H1 (cell line): ENCODE results near the gene KIF13A. TPM values are rescaled to one million over a fixed set of nuclear protein-coding genes. Genes with fewer than 3 reads are reported as not detected.

ENCODE experiments used
- CTCF ChIA-PET: fragments of 300-600 bp; sonication (Branson Sonifier 250); formaldehyde crosslinking; loops from one replicate; lab custom pipeline; 2021; ENCODE audit not compliant: partially characterized antibody; lab: Charles Lee
- POLR2A ChIA-PET: fragments of 300-600 bp; sonication (Branson Sonifier 250); formaldehyde crosslinking; loops from one replicate; lab custom pipeline; 2021; ENCODE audit warnings: inconsistent platforms; ENCODE audit not compliant: partially characterized antibody; lab: Charles Lee
- DNase-seq, 2 experiments: peaks; one replicate each; pipeline versions ENCODE4 v3.0.0 to v3.0.0-alpha.2; 2010 to 2022; ENCODE audit warnings: low spot score in 2 of 2, low read depth in 1 of 2, mixed read lengths in 1 of 2
- FAIRE-seq: peaks from 2 replicates; lab custom pipeline; 2011; peaks lifted over from hg19 to GRCh38; lab: Jason Lieb, UNC
- H2AFZ ChIP-seq: 2 replicates; pipeline ENCODE4 v1.8.1; 2012; ENCODE audit warnings: low read length, inconsistent platforms
- H2AK5ac ChIP-seq: 2 replicates; pipeline ENCODE4 v1.6.1; 2013; ENCODE audit warnings: low read depth, low read length
- H2BK120ac ChIP-seq: replicated peaks from 2 replicates; pipeline ENCODE3; 2013; ENCODE audit warnings: low read depth, low read length, inconsistent platforms
- H2BK12ac ChIP-seq: 2 replicates; pipeline ENCODE4 v1.6.1; 2013; ENCODE audit warnings: low read depth, low read length
- H2BK15ac ChIP-seq: 2 replicates; pipeline ENCODE4 v1.6.1; 2013; ENCODE audit warnings: low read length
- H2BK20ac ChIP-seq: 2 replicates; pipeline ENCODE4 v1.6.1; 2013; ENCODE audit warnings: low read length
- H2BK5ac ChIP-seq: 2 replicates; pipeline ENCODE4 v1.6.1; 2013; ENCODE audit warnings: low read depth, low read length
- H3K14ac ChIP-seq: 2 replicates; pipeline ENCODE4 v1.6.1; 2013; ENCODE audit warnings: inconsistent platforms; ENCODE audit not compliant: insufficient read length
- H3K18ac ChIP-seq: 2 replicates; pipeline ENCODE4 v1.6.1; 2013; ENCODE audit warnings: low read length; ENCODE audit errors: extremely low read depth
- H3K23ac ChIP-seq: 2 replicates; pipeline ENCODE4 v1.6.1; 2013; ENCODE audit warnings: inconsistent platforms; ENCODE audit not compliant: insufficient read length
- H3K23me2 ChIP-seq: 2 replicates; pipeline ENCODE4 v1.6.1; 2013; ENCODE audit warnings: low read depth, low read length
- H3K27ac ChIP-seq: 2 replicates; pipeline ENCODE4 v1.6.1; 2011; ENCODE audit warnings: low read depth, low read length, inconsistent platforms
- H3K27me3 ChIP-seq, 4 experiments: replicated peaks in 1 of 4; 1 replicate in 1 of 4; 2 replicates in 3 of 4; pipeline versions ENCODE4 v1.6.1 to v1.8.1; 2011 to 2013; ENCODE audit warnings: low read length in 3 of 4, mild to moderate bottlenecking in 3 of 4, inconsistent platforms in 2 of 4, mixed read lengths in 2 of 4, moderate library complexity in 1 of 4; ENCODE audit not compliant: control insufficient read depth in 3 of 4, insufficient read depth in 3 of 4; ENCODE audit errors: extremely low read depth in 1 of 4
- H3K36me3 ChIP-seq, 4 experiments: 2 replicates each; pipeline versions ENCODE4 v1.6.1 to v1.8.1; 2011 to 2013; ENCODE audit warnings: mild to moderate bottlenecking in 4 of 4, low read length in 3 of 4, moderate library complexity in 2 of 4, control low read depth in 1 of 4, inconsistent platforms in 1 of 4; ENCODE audit not compliant: insufficient read depth in 4 of 4, control insufficient read depth in 2 of 4
- H3K4ac ChIP-seq: replicated peaks from 2 replicates; pipeline ENCODE3; 2013; ENCODE audit warnings: low read length, low read depth, mixed read lengths, inconsistent platforms; ENCODE audit not compliant: insufficient read length
- H3K4me1 ChIP-seq, 4 experiments: replicated peaks in 1 of 4; 1 replicate in 1 of 4; 2 replicates in 3 of 4; pipeline versions ENCODE4 v1.6.1 to v1.8.1; 2011 to 2013; ENCODE audit warnings: low read length in 3 of 4, inconsistent platforms in 2 of 4, mixed read lengths in 1 of 4; ENCODE audit not compliant: insufficient read depth in 4 of 4, control insufficient read depth in 3 of 4
- H3K4me2 ChIP-seq, 2 experiments: 2 replicates each; pipeline versions ENCODE4 v1.6.1 to v1.8.1; 2011 to 2013; ENCODE audit warnings: low read depth in 2 of 2, low read length in 2 of 2, control low read depth in 1 of 2, inconsistent platforms in 1 of 2, mild to moderate bottlenecking in 1 of 2; ENCODE audit not compliant: insufficient read depth in 1 of 2
- H3K4me3 ChIP-seq, 4 experiments: fragments of 200-600, 300-600 bp in 1 of 4; sonication (generic), shearing (Covaris generic), sonication (Bioruptor Twin) in 1 of 4; 2 replicates each; pipeline versions ENCODE4 v1.5.1 to v1.8.1; 2011 to 2016; ENCODE audit warnings: low read length in 4 of 4, low read depth in 3 of 4, control low read depth in 2 of 4, inconsistent platforms in 2 of 4, mild to moderate bottlenecking in 2 of 4, mixed read lengths in 1 of 4, moderate library complexity in 1 of 4; ENCODE audit not compliant: insufficient read depth in 2 of 4; ENCODE audit errors: extremely low read depth in 1 of 4
- H3K56ac ChIP-seq: replicated peaks from 2 replicates; pipeline ENCODE3; 2013; ENCODE audit warnings: low read depth, mild to moderate bottlenecking, mixed read lengths, low read length, inconsistent platforms; ENCODE audit not compliant: insufficient read length
- H3K79me1 ChIP-seq: 2 replicates; pipeline ENCODE4 v1.6.1; 2013; ENCODE audit warnings: low read depth, low read length, control low read depth
- H3K79me2 ChIP-seq, 2 experiments: 2 replicates each; pipeline versions ENCODE4 v1.6.1 to v1.8.1; 2012 to 2013; ENCODE audit warnings: low read length in 2 of 2, mild to moderate bottlenecking in 2 of 2, inconsistent platforms in 1 of 2; ENCODE audit not compliant: insufficient read depth in 2 of 2, control insufficient read depth in 1 of 2
- H3K9ac ChIP-seq, 4 experiments: replicated peaks in 1 of 4; 1 replicate in 1 of 4; 2 replicates in 3 of 4; pipeline versions ENCODE4 v1.6.1 to v1.8.1; 2011 to 2013; ENCODE audit warnings: low read depth in 3 of 4, low read length in 3 of 4, control low read depth in 2 of 4, mild to moderate bottlenecking in 2 of 4, moderate library complexity in 2 of 4, inconsistent platforms in 1 of 4; ENCODE audit errors: extremely low read depth in 1 of 4
- H3K9me3 ChIP-seq, 2 experiments: 2 replicates each; pipeline versions ENCODE4 v1.6.1 to v1.8.1; 2012 to 2013; ENCODE audit warnings: mild to moderate bottlenecking in 2 of 2, moderate library complexity in 2 of 2, control low read depth in 1 of 2, inconsistent platforms in 1 of 2, low read depth in 1 of 2, low read length in 1 of 2, mixed read lengths in 1 of 2; ENCODE audit not compliant: insufficient read depth in 2 of 2
- H4K20me1 ChIP-seq, 2 experiments: replicated peaks in 1 of 2; 2 replicates each; pipeline versions ENCODE3 to v1.8.1; 2011 to 2013; ENCODE audit warnings: inconsistent platforms in 2 of 2, low read length in 2 of 2, mild to moderate bottlenecking in 1 of 2; ENCODE audit not compliant: insufficient read depth in 2 of 2, control insufficient read depth in 1 of 2
- H4K5ac ChIP-seq: 2 replicates; pipeline ENCODE4 v1.6.1; 2013; ENCODE audit warnings: low read length, low read depth, mixed read lengths, inconsistent platforms; ENCODE audit not compliant: insufficient read length
- H4K8ac ChIP-seq: 2 replicates; pipeline ENCODE4 v1.8.0; 2013; ENCODE audit warnings: mild to moderate bottlenecking, moderate library complexity, low read length, inconsistent platforms; ENCODE audit not compliant: insufficient read depth; ENCODE audit errors: extremely low read depth
- H4K91ac ChIP-seq: replicated peaks from 2 replicates; pipeline ENCODE3; 2013; ENCODE audit warnings: low read length, mixed read lengths, inconsistent platforms; ENCODE audit not compliant: insufficient read length
- BACH1 ChIP-seq: IDR thresholded peaks from 2 replicates; pipeline ENCODE4 v1.6.1; 2012; ENCODE audit warnings: low read length, improper control_type of control experiment
- NANOG ChIP-seq: IDR thresholded peaks from 2 replicates; pipeline ENCODE4 v1.6.1; 2011; ENCODE audit warnings: low read length, low read depth, mild to moderate bottlenecking, inconsistent platforms; ENCODE audit not compliant: insufficient read depth, poor library complexity, severe bottlenecking
- RAD21 ChIP-seq, 2 experiments: IDR thresholded peaks in 1 of 2; conservative IDR thresholded peaks in 1 of 2; 2 replicates each; pipeline ENCODE4 v1.6.1; 2011; ENCODE audit warnings: low read depth in 2 of 2, low read length in 2 of 2, improper control_type of control experiment in 1 of 2, inconsistent platforms in 1 of 2, mild to moderate bottlenecking in 1 of 2, moderate library complexity in 1 of 2
- TBP ChIP-seq: IDR thresholded peaks from 2 replicates; pipeline ENCODE4 v1.6.1; 2011; ENCODE audit warnings: low read depth, low read length, improper control_type of control experiment
- YY1 ChIP-seq: IDR thresholded peaks from 2 replicates; pipeline ENCODE4 v1.6.1; 2011; ENCODE audit warnings: low read depth, mild to moderate bottlenecking, low read length
- WGBS, 2 experiments: shearing (Covaris generic) in 1 of 2; methylation state at CpG; one replicate each; pipeline versions ENCODE4 v1.1.6 to v1.1.7; 2013 to 2015; ENCODE audit warnings: low lambda C conversion rate in 2 of 2, mixed read lengths in 2 of 2, inconsistent platforms in 1 of 2, low coverage in 1 of 2, missing lambda C conversion rate in 1 of 2; ENCODE audit not compliant: insufficient replicate concordance in 2 of 2, insufficient coverage in 1 of 2, insufficient read length in 1 of 2; ENCODE audit errors: extremely low coverage in 1 of 2, missing lambda C conversion rate in 1 of 2; 5-methylcytosine and 5-hydroxymethylcytosine counted together
- polyA plus RNA-seq, 7 experiments: library from polyadenylated mRNA; depleted of rRNA in 3 of 7; stranded (reverse) in 5 of 7; unstranded in 2 of 7; fragments of >200 nt in 5 of 7; fragments of 200-250 nt in 2 of 7; gene quantifications; 1 replicate in 5 of 7; 2 replicates in 1 of 7; 4 replicates in 1 of 7; pipeline versions ENCODE4 v1.2.1 to v1.2.3, GENCODE V29; 2011 to 2013; ENCODE audit warnings: missing spikeins in 2 of 7, mixed read lengths in 2 of 7
- total RNA-seq: library from RNA; stranded (reverse); fragmentation: NEBNext Ultra II Directional; extraction: Animal tissue kit (Norgen Biotek cat#: 25700); gene quantifications from 2 replicates; pipeline ENCODE4 v1.2.1, GENCODE V29; 2021

The KIF13A gene
- total and polyA plus RNA-seq, 2 of the 8 experiments (the other 6 are each of a cell fraction or from before 2014, with no cell fraction given), result 14.7 to 40.8 TPM

- no peak overlapping the region for H3K4me2 ChIP-seq
- CTCF ChIA-PET, result no interaction called here
- H3K4me3 ChIP-seq, result no peak overlapping the region
- H3K9me3 ChIP-seq, result no peaks in the 10 kb centered on the region
- no peak overlapping the region for H2AK5ac ChIP-seq
- no peak overlapping the region for H4K91ac ChIP-seq
- H3K79me2 ChIP-seq, result no peaks in the 10 kb centered on the region
- H3K23me2 ChIP-seq, result no peaks in the 10 kb centered on the region
- no peak overlapping the region for H3K4ac ChIP-seq
- no peak overlapping the region for H3K18ac ChIP-seq
- H3K27me3 ChIP-seq, result no peaks in the 10 kb centered on the region
- no peak overlapping the region for H3K23ac ChIP-seq
- TF ChIP-seq YY1 (no peak), TBP (no peak), NANOG (no peak), RAD21 (IDR thresholded peaks at IDR 0.05 in 1 of 2, conservative IDR thresholded peaks at IDR 0.05 in 1 of 2; ENCODE audit: low read depth in 2 of 2, low read length in 2 of 2) (no peak), BACH1 (no peak)
- TF ChIP-seq, all 59 proteins: peak for 0
- no peak overlapping the region for H2BK5ac ChIP-seq
- no peak overlapping the region for H2AFZ ChIP-seq
- H4K8ac ChIP-seq, result no peak overlapping the region
- H3K27ac ChIP-seq, result no peak overlapping the region
- WGBS, 2 experiments, result 88% methylated on average over 3 of the region's 3 CpGs; no CpG with 5 or more reads in 1 of the 2 experiments
- H3K14ac ChIP-seq, result no peak overlapping the region
- no peaks in the 10 kb centered on the region for H3K36me3 ChIP-seq
- POLR2A ChIA-PET, result no interaction called here
- H2BK12ac ChIP-seq, result no peak overlapping the region
- peaks cover 0 to 2% (median 0%) of the 10 kb centered on the region in 4 experiments; a peak in 1 of 7 replicates for H3K4me1 ChIP-seq
- DNase-seq (no peak), FAIRE-seq (no peak)
- H2BK15ac ChIP-seq, result no peak overlapping the region
- H3K9ac ChIP-seq, result no peak overlapping the region
- H2BK120ac ChIP-seq, result no peak overlapping the region
- no peaks in the 10 kb centered on the region for H3K79me1 ChIP-seq
- H4K5ac ChIP-seq, result no peak overlapping the region
- peaks cover 0 to 2% of the 10 kb centered on the region in 2 experiments for H4K20me1 ChIP-seq
- H2BK20ac ChIP-seq, result no peak overlapping the region
- no peak overlapping the region for H3K56ac ChIP-seq
Observed at GRCh38 chr6:17871836-17872235, 115.6 kb downstream of the KIF13A start.
